ENCODE results near the gene CDC25B. TPM values are rescaled to one million over a fixed set of nuclear protein-coding genes. Genes with fewer than 3 reads are reported as not detected.

The CDC25B gene
- total and polyA plus RNA-seq, 10 of the 15 experiments (the other 5 are each of a cell fraction or from before 2014, with no cell fraction given), result 4.6 to 58.8 (median 24.6) TPM

GRCh38 chr20:3752386-3752759 lies 43.7 kb upstream of the CDC25B start:
- Histone ChIP-seq H3K9me3 (replicated peaks; ENCODE audit: control insufficient read depth, insufficient read depth, low read length) (no peaks in the 10 kb centered on the region), H3K36me3 (ENCODE audit: control insufficient read depth in 2 of 2, insufficient read depth in 2 of 2, low read length in 1 of 2) (no peaks in the 10 kb centered on the region; a peak in 1 of 4 replicates), H3K4me1 (ENCODE audit: control insufficient read depth, insufficient read depth, low read length) (no peaks in the 10 kb centered on the region), H4K20me1 (ENCODE audit: control insufficient read depth, insufficient read depth) (no peaks in the 10 kb centered on the region), H3K9ac (ENCODE audit: control insufficient read depth, insufficient read depth, low read length) (no peak overlapping the region), H3K27me3 (replicated peaks in 1 of 2; ENCODE audit: control insufficient read depth in 2 of 2, insufficient read depth in 2 of 2, low read length in 1 of 2) (no peaks in the 10 kb centered on the region), H3K4me3 (no peak overlapping the region), H3K79me2 (ENCODE audit: control insufficient read depth, insufficient read depth, low read length) (no peaks in the 10 kb centered on the region), H2AFZ (ENCODE audit: control insufficient read depth, low read depth, low read length) (no peak overlapping the region), H3K27ac (ENCODE audit: control insufficient read depth, insufficient read depth) (no peak overlapping the region), H3K4me2 (ENCODE audit: control insufficient read depth, insufficient read depth) (peak overlapping the region; percentile 33; the same call in 1 of the 2 replicates)
- WGBS (ENCODE audit: insufficient coverage, insufficient replicate concordance, low lambda C conversion rate, missing lambda C conversion rate), result 83% methylated on average over 13 of the region's 13 CpGs
- RAD21 ChIA-PET (ENCODE audit: unreplicated experiment), result interaction anchor here (1.0 to 1.3 kb wide), 3 partner anchors 15 to 103 kb away, joined by 4 read pairs; partner anchors contain the start of gene ADISSP
- POLR2A ChIA-PET, result interaction anchor here (1.1 kb wide), 1 partner anchor 13 kb away, joined by 5 read pairs; no protein-coding TSS in a partner anchor
- SMC1A ChIA-PET (ENCODE audit: uncharacterized antibody, unreplicated experiment), result interaction anchor here (0.7 to 2.7 kb wide), 4 partner anchors 16 to 104 kb away, joined by 3 to 12 read pairs (median 4); partner anchors contain the start of gene ADISSP
- BruUV-seq (replicated peaks), result no TSS peak
- intact Hi-C loops (cut with micrococcal nuclease; ENCODE audit: unreplicated experiment), result loop anchor here (2.0 kb wide), 1 partner anchor 14 kb away; the partner anchor contains the start of gene ADISSP
- in situ Hi-C loops (cut with MboI), result no loop called here
- DNase-seq (ENCODE audit: low read depth, low spot score) (no peak), FAIRE-seq (no peak), ATAC-seq (no peak)
- CTCF ChIA-PET, result interaction anchor here (0.6 to 4.1 kb wide), 5 partner anchors 15 to 322 kb away, joined by 3 to 52 read pairs (median 4); partner anchors contain the start of genes ADISSP and SPEF1
- TF ChIP-seq BHLHE40 (IDR thresholded peaks at IDR 0.05; ENCODE audit: borderline replicate concordance in 1 of 2, low read depth in 2 of 2, low read length in 1 of 2) (no peak), CTCF (IDR thresholded peaks at IDR 0.05 in 2 of 3, conservative IDR thresholded peaks at IDR 0.05 in 1 of 3; ENCODE audit: control insufficient read depth in 2 of 3, extremely low read depth in 1 of 3, insufficient read depth in 1 of 3, low read depth in 3 of 3, low read length in 3 of 3) (0 out of 6 replicates have a peak, but pooled peaks of 1 of the 3 experiments have one; percentile 1), MAX (IDR thresholded peaks at IDR 0.05; ENCODE audit: low read depth, low read length) (no peak)

All from GM12878 (cell line).